ENCODE measurements around the gene MON2. TPM values are rescaled to one million over a fixed set of nuclear protein-coding genes. Genes with fewer than 3 reads are reported as not detected.

Gene MON2
- total and polyA plus RNA-seq, 4 experiments from 2014 or later: 13.5 to 88.5 (median 51.1) TPM

DNA sequence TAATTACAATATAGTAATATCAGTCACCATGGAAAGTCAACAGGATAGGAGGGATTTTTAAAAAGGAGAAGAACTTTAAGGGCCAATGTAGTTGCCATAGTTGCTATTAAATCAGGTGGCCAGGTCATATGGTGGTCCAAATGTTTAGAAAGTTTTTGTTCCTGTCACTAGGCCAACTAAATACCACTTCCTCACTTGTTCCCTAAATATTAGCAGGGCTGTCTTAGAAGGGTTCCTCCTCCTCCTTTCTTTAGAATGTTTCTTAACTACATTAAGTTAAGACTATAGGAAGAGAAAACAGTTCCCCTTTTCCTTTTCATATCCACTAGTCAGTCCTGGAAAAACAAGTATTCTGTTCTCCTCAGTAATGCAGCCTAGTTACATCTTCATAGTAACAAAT lies 50.3 kb downstream of the MON2 start:
- ChIA-PET CTCF (ENCODE audit: partially characterized antibody) (interaction anchor here (1.0 kb wide), 1 partner anchor 10 kb away, joined by 3 read pairs; no protein-coding TSS in a partner anchor), POLR2A (ENCODE audit: partially characterized antibody) (no interaction called here)
- peak overlapping the region in 1 of 7 donors; percentile 57 for H3K27ac Mint-ChIP-seq
- H3K4me3 ChIP-seq (ENCODE audit: low read length in 2 of 2): no peak overlapping the region
- H3K27me3 Mint-ChIP-seq: no peaks in the 10 kb centered on the region
- no peak for DNase-seq
- H3K36me3 ChIP-seq (ENCODE audit: insufficient read depth, low read length): no peaks in the 10 kb centered on the region
- H3K4me1 ChIP-seq (ENCODE audit: insufficient read depth, low read length): no peaks in the 10 kb centered on the region
- H3K36me3 Mint-ChIP-seq: peaks cover 37 to 38% of the 10 kb centered on the region in 2 donors
- no peak overlapping the region for H3K27ac ChIP-seq (ENCODE audit: low read depth, low read length)
- no peaks in the 10 kb centered on the region for H3K27me3 ChIP-seq (ENCODE audit: insufficient read depth, low read length)
- H3K4me1 Mint-ChIP-seq: peaks cover 3 to 11% (median 6%) of the 10 kb centered on the region in 4 donors
- intact Hi-C loops (cut with micrococcal nuclease): no loop called here
- no peaks in the 10 kb centered on the region for H3K9me3 ChIP-seq (ENCODE audit: control insufficient read depth in 1 of 2, low read length in 2 of 2)
- peaks cover 0 to 5% (median 0%) of the 10 kb centered on the region in 8 donors for H3K9me3 Mint-ChIP-seq
- H3K4me3 Mint-ChIP-seq: no peak overlapping the region

- Histone ChIP-seq H3K27ac (ENCODE audit: low read depth, low read length) (no peak overlapping the region), H3K36me3 (ENCODE audit: insufficient read depth, low read length) (no peaks in the 10 kb centered on the region), H3K4me1 (ENCODE audit: insufficient read depth, low read length) (no peaks in the 10 kb centered on the region), H3K4me3 (ENCODE audit: low read length in 2 of 2) (no peak overlapping the region), H3K9me3 (ENCODE audit: control insufficient read depth in 1 of 2, low read length in 2 of 2) (no peaks in the 10 kb centered on the region), H3K27me3 (ENCODE audit: insufficient read depth, low read length) (no peaks in the 10 kb centered on the region)
- no peak for DNase-seq
- Mint-ChIP-seq H3K27ac (peak overlapping the region in 4 of 7 donors; percentile 14 to 56 (median 22)), H3K4me1 (peaks cover 6 to 16% (median 11%) of the 10 kb centered on the region in 4 donors), H3K36me3 (peaks cover 29 to 38% of the 10 kb centered on the region in 2 donors), H3K27me3 (no peaks in the 10 kb centered on the region), H3K4me3 (no peak overlapping the region), H3K9me3 (peaks cover 0 to 5% (median 0%) of the 10 kb centered on the region in 8 donors)
- CTCF ChIA-PET (ENCODE audit: partially characterized antibody): interaction anchor here (1.0 to 1.5 kb wide), 2 partner anchors 9 to 63 kb away, joined by 3 read pairs; no protein-coding TSS in a partner anchor
- intact Hi-C loops (cut with micrococcal nuclease): no loop called here
- POLR2A ChIA-PET (ENCODE audit: partially characterized antibody): no interaction called here
Observed at GRCh38 chr12:62517887-62518286, 51.3 kb downstream of the MON2 start.

DNA sequence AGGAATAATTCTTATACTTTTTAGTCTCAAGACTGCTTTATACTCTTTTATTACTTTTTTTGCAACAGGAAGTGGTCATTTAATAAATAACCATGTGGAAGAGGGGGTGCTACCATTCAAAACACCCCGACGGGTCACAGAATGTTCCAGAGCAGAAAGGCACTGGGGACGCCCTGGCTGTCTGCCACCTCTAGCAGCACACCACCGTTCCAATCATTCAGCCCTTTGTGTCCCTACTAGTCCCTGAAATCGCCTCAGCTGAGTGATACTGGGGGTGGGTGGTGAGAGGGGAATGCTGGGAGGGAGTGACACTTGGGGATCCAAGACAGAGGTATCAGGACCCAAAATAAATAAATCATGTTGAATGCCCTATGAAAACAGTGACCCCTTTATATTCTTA lies 52.4 kb downstream of the MON2 start:
- ChIA-PET POLR2A (ENCODE audit: partially characterized antibody) (no interaction called here), CTCF (ENCODE audit: partially characterized antibody) (no interaction called here)
- Histone ChIP-seq H3K9me3 (ENCODE audit: control insufficient read depth in 1 of 2, low read length in 2 of 2) (no peaks in the 10 kb centered on the region), H3K27ac (ENCODE audit: low read depth, low read length) (no peak overlapping the region), H3K36me3 (ENCODE audit: insufficient read depth, low read length) (no peaks in the 10 kb centered on the region), H3K4me1 (ENCODE audit: insufficient read depth, low read length) (peaks cover 9% of the 10 kb centered on the region), H3K27me3 (ENCODE audit: insufficient read depth, low read length) (no peaks in the 10 kb centered on the region), H3K4me3 (ENCODE audit: low read length in 2 of 2) (no peak overlapping the region)
- Mint-ChIP-seq H3K27me3 (no peaks in the 10 kb centered on the region), H3K36me3 (peaks cover 24 to 34% of the 10 kb centered on the region in 2 donors), H3K4me1 (peaks cover 13 to 23% (median 15%) of the 10 kb centered on the region in 4 donors), H3K9me3 (peaks cover 0 to 2% (median 0%) of the 10 kb centered on the region in 8 donors), H3K27ac (no peak overlapping the region), H3K4me3 (no peak overlapping the region)
- intact Hi-C loops (cut with micrococcal nuclease): no loop called here
- DNase-seq: no peak

- Histone ChIP-seq H3K27ac (ENCODE audit: low read depth, low read length) (no peak overlapping the region), H3K36me3 (ENCODE audit: insufficient read depth, low read length) (no peaks in the 10 kb centered on the region), H3K27me3 (ENCODE audit: insufficient read depth, low read length) (no peaks in the 10 kb centered on the region), H3K4me1 (ENCODE audit: insufficient read depth, low read length) (peaks cover 22% of the 10 kb centered on the region), H3K4me3 (ENCODE audit: low read length in 2 of 2) (no peak overlapping the region), H3K9me3 (ENCODE audit: control insufficient read depth in 1 of 2, low read length in 2 of 2) (no peaks in the 10 kb centered on the region)
- no peak for DNase-seq
- Mint-ChIP-seq H3K27me3 (no peaks in the 10 kb centered on the region), H3K4me1 (peaks cover 18 to 34% (median 23%) of the 10 kb centered on the region in 4 donors), H3K27ac (no peak overlapping the region), H3K4me3 (no peak overlapping the region), H3K9me3 (no peaks in the 10 kb centered on the region), H3K36me3 (peaks cover 12 to 29% of the 10 kb centered on the region in 2 donors)
- intact Hi-C loops (cut with micrococcal nuclease): no loop called here
- CTCF ChIA-PET (ENCODE audit: partially characterized antibody): no interaction called here
- POLR2A ChIA-PET (ENCODE audit: partially characterized antibody): no interaction called here
Observed at GRCh38 chr12:62520361-62520760, 53.7 kb downstream of the MON2 start.

GRCh38 chr12:62522984-62523383 lies 56.4 kb downstream of the MON2 start:
- H3K4me1 Mint-ChIP-seq: peaks cover 18 to 37% (median 25%) of the 10 kb centered on the region in 4 donors
- H3K4me1 ChIP-seq (ENCODE audit: insufficient read depth, low read length): peaks cover 25% of the 10 kb centered on the region
- no peak for DNase-seq

DNA sequence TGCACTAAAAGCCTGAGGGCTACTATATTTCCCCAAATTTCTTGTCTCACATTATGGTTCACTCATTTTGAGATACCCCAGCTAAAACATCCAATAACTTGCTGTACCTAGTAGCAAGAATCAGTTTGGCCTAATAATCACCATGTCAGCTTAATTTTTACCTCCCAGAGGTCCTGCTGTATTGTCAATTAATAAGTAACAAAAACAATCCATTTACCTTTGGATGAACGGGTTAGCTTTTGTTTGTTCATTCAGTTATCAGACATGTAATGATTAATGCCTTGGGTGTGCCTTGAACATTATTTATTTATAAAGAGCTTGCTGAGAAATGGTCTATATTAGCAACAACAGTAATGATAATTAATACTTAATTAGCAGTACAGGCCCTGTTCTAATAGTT lies 57.0 kb downstream of the MON2 start:
- intact Hi-C loops (cut with micrococcal nuclease): loop anchor here (1.0 kb wide), 1 partner anchor 271 kb away; no protein-coding TSS in a partner anchor
- Histone ChIP-seq H3K9me3 (ENCODE audit: control insufficient read depth in 1 of 2, low read length in 2 of 2) (no peaks in the 10 kb centered on the region), H3K36me3 (ENCODE audit: insufficient read depth, low read length) (no peaks in the 10 kb centered on the region), H3K4me3 (ENCODE audit: low read length in 2 of 2) (no peak overlapping the region), H3K27ac (ENCODE audit: low read depth, low read length) (no peak overlapping the region), H3K27me3 (ENCODE audit: insufficient read depth, low read length) (no peaks in the 10 kb centered on the region), H3K4me1 (ENCODE audit: insufficient read depth, low read length) (peaks cover 25% of the 10 kb centered on the region)
- ChIA-PET CTCF (ENCODE audit: partially characterized antibody) (interaction anchor here (0.6 to 1.8 kb wide), 5 partner anchors 85 to 274 kb away, joined by 3 to 6 read pairs (median 5); no protein-coding TSS in a partner anchor), POLR2A (ENCODE audit: partially characterized antibody) (no interaction called here)
- Mint-ChIP-seq H3K27me3 (no peaks in the 10 kb centered on the region), H3K27ac (peak overlapping the region in 4 of 7 donors; percentile 3 to 57 (median 36)), H3K4me3 (no peak overlapping the region), H3K36me3 (peaks cover 16 to 30% of the 10 kb centered on the region in 2 donors), H3K4me1 (peaks cover 18 to 37% (median 25%) of the 10 kb centered on the region in 4 donors), H3K9me3 (no peaks in the 10 kb centered on the region)
- no peak for DNase-seq

More at GRCh38 chr12:62522984-62523383, 56.4 kb downstream of the MON2 start:
- Mint-ChIP-seq H3K27ac (peak overlapping the region in 3 of 7 donors; percentile 3 to 67 (median 42)), H3K27me3 (no peaks in the 10 kb centered on the region), H3K9me3 (no peaks in the 10 kb centered on the region), H3K36me3 (peaks cover 21 to 28% of the 10 kb centered on the region in 2 donors), H3K4me3 (no peak overlapping the region)
- no peak overlapping the region for H3K4me3 ChIP-seq (ENCODE audit: low read length in 2 of 2)
- CTCF ChIA-PET (ENCODE audit: partially characterized antibody): interaction anchor here (1.2 to 1.8 kb wide), 4 partner anchors 85 to 275 kb away, joined by 4 to 6 read pairs (median 5); no protein-coding TSS in a partner anchor
- H3K9me3 ChIP-seq (ENCODE audit: control insufficient read depth in 1 of 2, low read length in 2 of 2): no peaks in the 10 kb centered on the region
- POLR2A ChIA-PET (ENCODE audit: partially characterized antibody): no interaction called here
- no peaks in the 10 kb centered on the region for H3K27me3 ChIP-seq (ENCODE audit: insufficient read depth, low read length)
- intact Hi-C loops (cut with micrococcal nuclease): loop anchor here (1.0 kb wide), 1 partner anchor 271 kb away; no protein-coding TSS in a partner anchor
- H3K27ac ChIP-seq (ENCODE audit: low read depth, low read length): no peak overlapping the region
- H3K36me3 ChIP-seq (ENCODE audit: insufficient read depth, low read length): no peaks in the 10 kb centered on the region

DNA sequence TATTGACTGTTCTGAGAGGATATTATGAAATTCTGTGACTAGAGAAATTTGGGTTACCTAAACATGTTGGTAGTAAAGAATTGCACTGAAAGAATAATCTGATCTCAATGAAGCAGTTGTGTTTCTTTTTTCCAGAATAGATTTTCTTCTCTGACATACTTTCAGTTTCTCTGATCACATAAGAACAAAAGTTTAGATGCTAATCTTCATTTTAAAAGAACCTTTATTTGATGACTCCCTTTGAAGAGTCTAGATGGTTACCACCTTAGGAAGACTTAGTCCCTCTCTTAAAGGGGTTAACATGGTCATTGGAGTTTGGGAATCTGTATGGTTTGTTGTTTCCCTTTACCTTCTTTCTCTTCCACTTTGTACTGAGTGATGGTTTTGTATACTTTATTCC lies 58.6 kb downstream of the MON2 start:
- H3K27me3 ChIP-seq (ENCODE audit: insufficient read depth, low read length): no peaks in the 10 kb centered on the region
- no peak overlapping the region for H3K27ac ChIP-seq (ENCODE audit: low read depth, low read length)
- ChIA-PET POLR2A (ENCODE audit: partially characterized antibody) (no interaction called here), CTCF (ENCODE audit: partially characterized antibody) (no interaction called here)
- intact Hi-C loops (cut with micrococcal nuclease): loop anchor here (5.0 kb wide), 1 partner anchor 88 kb away; no protein-coding TSS in a partner anchor
- no peak overlapping the region for H3K4me3 ChIP-seq (ENCODE audit: low read length in 2 of 2)
- no peaks in the 10 kb centered on the region for H3K36me3 ChIP-seq (ENCODE audit: insufficient read depth, low read length)
- Mint-ChIP-seq H3K27me3 (no peaks in the 10 kb centered on the region), H3K4me1 (peaks cover 18 to 37% (median 24%) of the 10 kb centered on the region in 4 donors), H3K27ac (peak overlapping the region in 6 of 7 donors; percentile 54 to 81 (median 68)), H3K36me3 (peaks cover 17 to 28% of the 10 kb centered on the region in 2 donors), H3K9me3 (no peaks in the 10 kb centered on the region), H3K4me3 (peak overlapping the region in 3 of 8 donors; percentile 31 to 78 (median 53))
- peaks cover 25% of the 10 kb centered on the region for H3K4me1 ChIP-seq (ENCODE audit: insufficient read depth, low read length)
- no peaks in the 10 kb centered on the region for H3K9me3 ChIP-seq (ENCODE audit: control insufficient read depth in 1 of 2, low read length in 2 of 2)
- peak in 1 of 5 donors; percentile 3 for DNase-seq

All from CD4-positive, alpha-beta memory T cell (primary cell).